GM12878 (cell line): ENCODE results near the gene TPSB2. TPM values are rescaled to one million over a fixed set of nuclear protein-coding genes. Genes with fewer than 3 reads are reported as not detected.

ENCODE experiments used
- ATAC-seq: fragments of 200-7000 bp; cut with Tn5 transposase; 3 replicates; pipeline ENCODE4 v1.9.1; 2020; ENCODE audit warnings: mild to moderate bottlenecking, moderate library complexity
- BruUV-seq: library from RNA; stranded (reverse); fragments of 400-500 nt; replicated peaks from 2 replicates; lab custom pipeline; 2021; lab: Mats Ljungman, UMichigan
- CTCF ChIA-PET: fragments of 300-600 bp; sonication (Branson Sonifier 250); formaldehyde crosslinking; extraction: SDS; loops from one replicate; lab custom pipeline; 2021; ENCODE audit warnings: inconsistent platforms; lab: Yijun Ruan, JAX
- POLR2A ChIA-PET: fragments of 350-600 bp; formaldehyde crosslinking; extraction: SDS; loops from one replicate; lab custom pipeline; 2021; ENCODE audit warnings: inconsistent platforms; lab: Charles Lee
- RAD21 ChIA-PET: fragments of 300-600 bp; sonication (Branson Sonifier 250); formaldehyde crosslinking; loops from one replicate; lab custom pipeline; 2023; ENCODE audit warnings: antibody characterized with exemption; ENCODE audit not compliant: unreplicated experiment; lab: Charles Lee
- SMC1A ChIA-PET: fragments of 300-600 bp; sonication (Branson Sonifier 250); formaldehyde crosslinking; loops from one replicate; lab custom pipeline; 2023; ENCODE audit not compliant: unreplicated experiment, uncharacterized antibody; lab: Charles Lee
- DNase-seq: peaks from one replicate; pipeline ENCODE4 v3.0.0-alpha.2; 2011; ENCODE audit warnings: low read depth, low spot score
- FAIRE-seq: peaks from 3 replicates; lab custom pipeline; 2011; peaks lifted over from hg19 to GRCh38; lab: Jason Lieb, UNC
- H2AFZ ChIP-seq: 2 replicates; pipeline ENCODE4 v1.6.0; 2011; ENCODE audit warnings: low read depth, low read length, control low read depth; ENCODE audit not compliant: control insufficient read depth
- H3K27ac ChIP-seq: 2 replicates; pipeline ENCODE4 v1.5.1; 2011; ENCODE audit warnings: control low read depth; ENCODE audit not compliant: control insufficient read depth, insufficient read depth
- H3K27me3 ChIP-seq, 2 experiments: replicated peaks in 1 of 2; 2 replicates each; pipeline versions ENCODE4 v1.6.0 to v1.6.1; 2011; ENCODE audit warnings: low read length in 1 of 2; ENCODE audit not compliant: control insufficient read depth in 2 of 2, insufficient read depth in 2 of 2
- H3K36me3 ChIP-seq, 2 experiments: 2 replicates each; pipeline ENCODE4 v1.5.1; 2011; ENCODE audit warnings: low read length in 1 of 2; ENCODE audit not compliant: control insufficient read depth in 2 of 2, insufficient read depth in 2 of 2
- H3K4me1 ChIP-seq: 2 replicates; pipeline ENCODE4 v1.6.1; 2011; ENCODE audit warnings: mild to moderate bottlenecking, low read length, moderate library complexity, mixed read lengths; ENCODE audit not compliant: control insufficient read depth, insufficient read depth
- H3K4me2 ChIP-seq: 2 replicates; pipeline ENCODE4 v1.6.0; 2011; ENCODE audit warnings: control low read depth; ENCODE audit not compliant: control insufficient read depth, insufficient read depth
- H3K4me3 ChIP-seq: fragments of 200-600 bp; sonication (generic); 2 replicates; pipeline ENCODE4 v1.5.1; 2016
- H3K79me2 ChIP-seq: 2 replicates; pipeline ENCODE4 v1.6.0; 2011; ENCODE audit warnings: low read length; ENCODE audit not compliant: control insufficient read depth, insufficient read depth
- H3K9ac ChIP-seq: 2 replicates; pipeline ENCODE4 v1.8.0; 2011; ENCODE audit warnings: low read length, control low read depth, mixed read lengths; ENCODE audit not compliant: control insufficient read depth, insufficient read depth
- H3K9me3 ChIP-seq: replicated peaks from 3 replicates; pipeline ENCODE4 v1.5.1; 2011; ENCODE audit warnings: mild to moderate bottlenecking, low read length; ENCODE audit not compliant: control insufficient read depth, insufficient read depth
- H4K20me1 ChIP-seq: 2 replicates; pipeline ENCODE4 v1.6.0; 2011; ENCODE audit not compliant: control insufficient read depth, insufficient read depth
- ATF2 ChIP-seq: IDR thresholded peaks from 2 replicates; pipeline ENCODE4 v1.6.1; 2012; ENCODE audit warnings: low read length, inconsistent platforms
- CHD4 ChIP-seq: fragments of 200-600 bp; sonication (generic); IDR thresholded peaks from 2 replicates; pipeline ENCODE4 v1.6.1; 2016; ENCODE audit warnings: mild to moderate bottlenecking
- EED ChIP-seq: sonication (generic); IDR thresholded peaks from 2 replicates; pipeline ENCODE4 v1.6.1; 2016; ENCODE audit warnings: antibody characterized with exemption, low read depth
- IKZF2 ChIP-seq, 2 experiments: fragments of 450-650 bp; IDR thresholded peaks; 2 replicates each; pipeline ENCODE4 v1.6.1; 2017; ENCODE audit warnings: mild to moderate bottlenecking in 2 of 2, moderate library complexity in 2 of 2
- KDM1A ChIP-seq: fragments of 200-600 bp; sonication (generic); IDR thresholded peaks from 2 replicates; pipeline ENCODE4 v1.6.1; 2016; ENCODE audit warnings: borderline replicate concordance
- KLF5 ChIP-seq: fragments of 450-650 bp; IDR thresholded peaks from 2 replicates; pipeline ENCODE4 v1.6.1; 2014; ENCODE audit warnings: mild to moderate bottlenecking; ENCODE audit not compliant: partially characterized antibody
- MTA2 ChIP-seq: fragments of 450-650 bp; IDR thresholded peaks from 2 replicates; pipeline ENCODE4 v1.6.1; 2016; ENCODE audit warnings: low read depth, mild to moderate bottlenecking, moderate library complexity
- NFXL1 ChIP-seq: fragments of 450-650 bp; IDR thresholded peaks from 2 replicates; pipeline ENCODE4 v1.6.1; 2017; ENCODE audit warnings: antibody characterized with exemption, mild to moderate bottlenecking, borderline replicate concordance
- NR2F1 ChIP-seq: fragments of 450-650 bp; conservative IDR thresholded peaks from 2 replicates; pipeline ENCODE4 v1.6.1; 2017; ENCODE audit warnings: mild to moderate bottlenecking
- REST ChIP-seq: IDR thresholded peaks from 2 replicates; pipeline ENCODE4 v1.6.1; 2012; ENCODE audit warnings: mild to moderate bottlenecking, low read depth, low read length
- SMC3 ChIP-seq: IDR thresholded peaks from 2 replicates; pipeline ENCODE4 v1.6.1; 2011; ENCODE audit warnings: low read length, improper control_type of control experiment, borderline replicate concordance
- STAT3 ChIP-seq: IDR thresholded peaks from 2 replicates; pipeline ENCODE4 v1.6.1; 2011; ENCODE audit warnings: low read depth, low read length, improper control_type of control experiment
- WGBS: methylation state at CpG from one replicate; pipeline ENCODE4 v1.1.6; 2016; ENCODE audit warnings: low lambda C conversion rate; ENCODE audit not compliant: insufficient replicate concordance, insufficient coverage; ENCODE audit errors: missing lambda C conversion rate; 5-methylcytosine and 5-hydroxymethylcytosine counted together
- in situ Hi-C: fragments of 300-500 bp; cut with MboI; formaldehyde crosslinking; loops from 9 replicates; pipeline ENCODE4 v1.14.3; 2018; ENCODE audit warnings: mixed read lengths
- intact Hi-C: fragments of 100-400 bp; cut with micrococcal nuclease; formaldehyde crosslinking; loops from one replicate; pipeline ENCODE4 v1.14.2; 2022; ENCODE audit not compliant: unreplicated experiment
- polyA plus RNA-seq, 11 experiments: library from polyadenylated mRNA; depleted of rRNA in 4 of 11; unstranded in 6 of 11; stranded (reverse) in 5 of 11; fragments of >200 nt; fragmentation: Nextera tagmentation in 4 of 11; fragmentation: Illumina TruSeq in 1 of 11; extraction: Ambion mirVana in 4 of 11; extraction: Trizol in 1 of 11; gene quantifications; 1 replicate in 1 of 11; 2 replicates in 10 of 11; pipeline versions ENCODE4 v1.2.1 to v1.2.3, GENCODE V29; 2011 to 2016; ENCODE audit warnings: inconsistent platforms in 2 of 11, missing spikeins in 2 of 11, low read depth in 1 of 11
- total RNA-seq, 4 experiments: library from RNA; depleted of rRNA in 3 of 4; stranded (reverse); fragments of >200 nt in 3 of 4; fragmentation: Illumina TruSeq in 1 of 4; extraction: Trizol in 1 of 4; gene quantifications; 2 replicates each; pipeline versions ENCODE4 v1.2.1 to v1.2.3, GENCODE V29; 2013 to 2021

Gene TPSB2
- total and polyA plus RNA-seq, 10 of the 15 experiments (the other 5 are each of a cell fraction or from before 2014, with no cell fraction given): not detected

- FAIRE-seq: no peak
- H3K36me3 ChIP-seq: no peaks in the 10 kb centered on the region
- no TSS peak for BruUV-seq
- ChIA-PET RAD21 (no interaction called here), SMC1A (no interaction called here), POLR2A (no interaction called here), CTCF (no interaction called here)
- no peak within 1 kb of the TSS for H3K4me3 ChIP-seq
- 13% methylated on average over 10 of the region's 10 CpGs for WGBS
- TF ChIP-seq IKZF2 (IDR thresholded peaks at IDR 0.05) (no peak), CHD4 (no peak), NR2F1 (no peak), KLF5 (no peak), NFXL1 (no peak), EED (no peak), MTA2 (no peak), SMC3 (no peak), KDM1A (no peak), REST (no peak), STAT3 (no peak), ATF2 (no peak)
- H3K9me3 ChIP-seq: no peaks in the 10 kb centered on the region
- ATAC-seq: no peak
- H4K20me1 ChIP-seq: no peaks in the 10 kb centered on the region
- H2AFZ ChIP-seq: no peak within 1 kb of the TSS
- no peak for DNase-seq
- no peak within 1 kb of the TSS for H3K27ac ChIP-seq
- no peaks in the 10 kb centered on the region for H3K4me1 ChIP-seq
- in situ Hi-C loops (no loop called here), intact Hi-C loops (no loop called here)
- no peaks in the 10 kb centered on the region for H3K79me2 ChIP-seq
- H3K9ac ChIP-seq: no peak within 1 kb of the TSS
- H3K27me3 ChIP-seq: no peaks in the 10 kb centered on the region; a peak in 1 of 4 replicates
- no peak within 1 kb of the TSS for H3K4me2 ChIP-seq
Observed at GRCh38 chr16:1225051-1225451, 4.9 kb downstream of the TPSB2 start, which contains the start of gene TPSG1. TPSG1 (minus strand) TSS chr16:1225268; CDS start chr16:1225252, 16 bp downstream.
